Naive B cell (primary cell): ENCODE measurements around the gene VAV3. TPM values are rescaled to one million over a fixed set of nuclear protein-coding genes. Genes with fewer than 3 reads are reported as not detected.
A peak's percentile ranks its signal among the peaks of the same experiment; 100 is the strongest.
"Not testable (repeated sequence)": the region's sequence is repeated elsewhere in the genome, so short reads cannot be mapped to it uniquely, and the experiment has no call there.

Experiments
- ATAC-seq, 2 donors: fragments of 150-1000 bp; cut with Tn5 transposase; 2 replicates each; pipeline ENCODE4 v1.10.0; 2021; ENCODE audit warnings: low read depth in 2 of 2, mild to moderate bottlenecking in 2 of 2, moderate library complexity in 2 of 2
- DNase-seq: peaks from one replicate; pipeline ENCODE4 v3.0.0; 2022
- H3K27ac Mint-ChIP-seq, 6 donors: one replicate each; pipeline ENCODE4 v1.8.0; 2020 to 2022; ENCODE audit warnings: mild to moderate bottlenecking in 6 of 6, mixed read lengths in 6 of 6, moderate library complexity in 5 of 6, inconsistent platforms in 2 of 6
- H3K27me3 Mint-ChIP-seq, 3 donors: one replicate each; pipeline ENCODE4 v1.8.0; 2021 to 2022; ENCODE audit warnings: mixed read lengths in 3 of 3, mild to moderate bottlenecking in 1 of 3
- H3K36me3 Mint-ChIP-seq, 2 donors: one replicate each; pipeline ENCODE4 v1.8.0; 2020 to 2022; ENCODE audit warnings: mixed read lengths in 2 of 2, inconsistent platforms in 1 of 2, mild to moderate bottlenecking in 1 of 2
- H3K4me1 Mint-ChIP-seq, 3 donors: one replicate each; pipeline ENCODE4 v1.8.0; 2020 to 2022; ENCODE audit warnings: mixed read lengths in 3 of 3, inconsistent platforms in 1 of 3, mild to moderate bottlenecking in 1 of 3, moderate library complexity in 1 of 3
- H3K4me3 Mint-ChIP-seq, 8 donors: one replicate each; pipeline ENCODE4 v1.8.0; 2020 to 2022; ENCODE audit warnings: mild to moderate bottlenecking in 8 of 8, mixed read lengths in 8 of 8, moderate library complexity in 8 of 8, inconsistent platforms in 2 of 8
- H3K9me3 Mint-ChIP-seq, 7 donors: one replicate each; pipeline ENCODE4 v1.8.0; 2020 to 2022; ENCODE audit warnings: mixed read lengths in 7 of 7, mild to moderate bottlenecking in 5 of 7, inconsistent platforms in 2 of 7, moderate library complexity in 1 of 7
- polyA plus RNA-seq, 6 donors: library from polyadenylated mRNA; unstranded; fragments of 300-500 nt; fragmentation: Illumina TruSeq; gene quantifications; one replicate each; pipeline ENCODE4 v1.2.3, GENCODE V29; 2021; ENCODE audit warnings: low read depth in 6 of 6

The VAV3 gene
- polyA plus RNA-seq, 6 donors from 2014 or later, result 24.8 to 45.9 (median 33.6) TPM

DNA sequence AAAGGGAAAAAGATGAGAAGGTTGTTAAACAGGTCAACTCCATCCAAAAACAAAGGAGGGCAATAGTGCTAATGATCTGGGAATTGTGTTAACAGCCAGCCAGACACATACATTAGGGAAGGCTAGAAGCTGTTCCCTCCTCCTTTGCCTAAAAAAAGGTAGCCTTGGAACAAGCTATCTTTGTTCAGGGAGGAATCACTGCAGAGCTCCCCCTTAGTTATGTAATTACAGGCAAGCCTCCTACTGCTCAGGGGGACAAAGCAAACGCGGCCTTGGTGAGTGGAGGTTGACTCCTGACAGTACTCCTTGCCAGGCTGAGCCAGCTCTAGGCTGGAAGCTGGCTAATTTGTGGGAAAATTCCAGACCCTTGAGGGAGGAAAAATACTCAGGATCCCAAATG is 97.6 kb downstream of the VAV3 start:
- ATAC-seq (no peak), DNase-seq (no peak)
- Mint-ChIP-seq H3K27me3 (no peaks in the 10 kb centered on the region), H3K27ac (peak overlapping the region; percentile 56 to 92 (median 82)), H3K4me1 (peaks cover 70 to 99% (median 81%) of the 10 kb centered on the region in 3 donors), H3K4me3 (peak overlapping the region in 5 of 8 donors; percentile 7 to 61 (median 30)), H3K36me3 (peaks cover 23 to 26% of the 10 kb centered on the region in 2 donors), H3K9me3 (peaks cover under 1 to 12% (median 8%) of the 10 kb centered on the region in 7 donors)

DNA sequence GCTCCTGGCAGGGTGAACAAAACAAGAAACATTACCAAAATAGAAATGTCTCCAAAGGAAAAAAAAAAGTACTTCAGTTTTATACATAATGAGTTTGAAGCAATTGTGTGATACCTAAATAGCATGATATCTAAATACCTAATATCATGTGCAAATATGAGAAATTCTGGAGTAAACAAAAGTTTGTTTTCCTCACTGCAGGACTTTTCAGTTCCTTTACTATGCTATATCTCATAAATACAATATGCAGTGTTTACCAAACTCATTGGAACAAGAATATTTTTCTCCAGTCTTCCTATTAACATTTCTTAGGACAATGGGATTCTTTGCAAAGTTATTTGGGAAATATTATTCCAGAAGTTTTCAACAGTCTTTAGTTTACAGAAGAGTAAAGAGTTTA is 98.1 kb downstream of the VAV3 start:
- DNase-seq, result no peak
- peak overlapping the region; percentile 4 to 92 (median 58) for H3K27ac Mint-ChIP-seq
- peaks cover 71 to 99% (median 83%) of the 10 kb centered on the region in 3 donors for H3K4me1 Mint-ChIP-seq
- H3K36me3 Mint-ChIP-seq, result peaks cover 29 to 31% of the 10 kb centered on the region in 2 donors
- H3K9me3 Mint-ChIP-seq, result peaks cover 5 to 16% (median 13%) of the 10 kb centered on the region in 7 donors
- no peaks in the 10 kb centered on the region for H3K27me3 Mint-ChIP-seq
- ATAC-seq, result no peak
- peak overlapping the region in 2 of 8 donors; percentile 55 to 65 for H3K4me3 Mint-ChIP-seq

DNA sequence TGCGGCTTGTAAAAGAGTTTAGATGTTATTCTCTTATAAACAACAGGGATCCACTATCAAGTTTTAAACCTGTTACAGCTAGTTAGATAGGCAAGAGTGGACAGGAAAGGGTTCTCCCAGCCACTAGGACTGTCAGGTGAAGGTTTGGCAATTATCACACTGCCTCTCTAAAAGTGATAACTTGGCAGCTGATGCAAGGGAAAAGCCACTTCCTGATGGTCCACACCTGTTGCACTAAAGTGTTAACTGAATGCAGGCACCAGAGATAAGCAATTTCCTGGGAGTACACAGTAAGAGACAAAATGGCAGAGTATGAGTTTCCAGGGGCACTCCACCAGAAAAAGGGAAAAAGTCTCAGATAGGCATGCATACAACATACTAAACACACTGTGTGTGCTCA is 99.4 kb downstream of the VAV3 start:
- peaks cover 36 to 37% of the 10 kb centered on the region in 2 donors for H3K36me3 Mint-ChIP-seq
- ATAC-seq (no peak), DNase-seq (no peak)
- H3K4me1 Mint-ChIP-seq, result peaks cover 71 to 96% (median 82%) of the 10 kb centered on the region in 3 donors
- H3K27me3 Mint-ChIP-seq, result no peaks in the 10 kb centered on the region
- peak overlapping the region in 5 of 8 donors; percentile 3 to 64 (median 30) for H3K4me3 Mint-ChIP-seq
- H3K9me3 Mint-ChIP-seq, result peaks cover 3 to 29% (median 21%) of the 10 kb centered on the region in 7 donors
- peak overlapping the region; percentile 20 to 84 (median 80) for H3K27ac Mint-ChIP-seq

DNA sequence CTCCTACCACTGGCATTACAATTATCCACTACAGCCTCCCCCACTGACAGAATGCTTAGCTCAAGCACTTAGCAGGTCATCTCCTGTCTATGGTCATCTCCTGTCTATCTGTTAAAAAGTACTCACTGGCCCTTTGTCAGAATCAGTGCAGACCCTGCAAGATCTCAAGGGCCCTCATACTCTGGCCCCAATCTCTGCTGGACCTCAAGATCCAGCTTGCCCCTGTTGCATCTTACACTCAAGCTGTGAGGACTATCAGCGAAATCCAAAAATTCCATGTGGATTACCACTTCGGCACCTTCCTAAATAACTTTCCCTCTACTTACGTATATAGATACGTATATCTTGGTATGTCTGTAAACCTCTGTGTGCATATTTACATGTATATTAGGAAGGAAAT is 101.6 kb downstream of the VAV3 start:
- ATAC-seq, result no peak
- no peak for DNase-seq
- peaks cover 0 to 36% (median 20%) of the 10 kb centered on the region in 7 donors for H3K9me3 Mint-ChIP-seq
- peaks cover 32 to 33% of the 10 kb centered on the region in 2 donors for H3K36me3 Mint-ChIP-seq
- peak overlapping the region in 7 of 8 donors; percentile 34 to 87 (median 55) for H3K4me3 Mint-ChIP-seq
- H3K27me3 Mint-ChIP-seq, result no peaks in the 10 kb centered on the region
- peak overlapping the region in 5 of 6 donors; percentile 48 to 94 (median 72) for H3K27ac Mint-ChIP-seq
- peaks cover 59 to 94% (median 74%) of the 10 kb centered on the region in 3 donors for H3K4me1 Mint-ChIP-seq

DNA sequence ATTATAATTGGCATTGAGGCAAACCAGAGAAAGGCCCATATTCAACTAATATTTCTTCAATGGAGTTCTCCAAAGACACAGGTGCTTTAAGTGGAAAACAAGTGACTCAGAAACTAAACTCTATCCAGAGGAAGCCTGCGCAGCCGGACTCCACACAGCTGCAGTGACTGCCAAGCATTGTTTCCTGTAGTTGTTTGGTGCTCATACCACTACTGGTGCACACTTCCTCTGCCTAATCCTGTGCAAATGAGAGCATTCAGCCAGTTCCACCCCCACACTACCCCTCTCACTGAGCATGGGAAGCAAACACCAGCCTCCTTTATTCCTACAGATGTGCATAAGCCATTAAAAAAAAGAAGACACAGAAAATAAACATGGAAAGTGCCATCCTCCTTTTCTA is 102.9 kb downstream of the VAV3 start:
- peak; percentile 91 to 93 for ATAC-seq
- H3K4me1 Mint-ChIP-seq, result peaks cover 48 to 90% (median 73%) of the 10 kb centered on the region in 3 donors
- peaks cover 32 to 37% of the 10 kb centered on the region in 2 donors for H3K36me3 Mint-ChIP-seq
- peak overlapping the region in 7 of 8 donors; percentile 15 to 87 (median 71) for H3K4me3 Mint-ChIP-seq
- H3K9me3 Mint-ChIP-seq, result peaks cover 0 to 36% (median 20%) of the 10 kb centered on the region in 7 donors
- H3K27me3 Mint-ChIP-seq, result no peaks in the 10 kb centered on the region
- H3K27ac Mint-ChIP-seq, result peak overlapping the region; percentile 48 to 90 (median 62)
- DNase-seq, result peak; percentile 12

DNA sequence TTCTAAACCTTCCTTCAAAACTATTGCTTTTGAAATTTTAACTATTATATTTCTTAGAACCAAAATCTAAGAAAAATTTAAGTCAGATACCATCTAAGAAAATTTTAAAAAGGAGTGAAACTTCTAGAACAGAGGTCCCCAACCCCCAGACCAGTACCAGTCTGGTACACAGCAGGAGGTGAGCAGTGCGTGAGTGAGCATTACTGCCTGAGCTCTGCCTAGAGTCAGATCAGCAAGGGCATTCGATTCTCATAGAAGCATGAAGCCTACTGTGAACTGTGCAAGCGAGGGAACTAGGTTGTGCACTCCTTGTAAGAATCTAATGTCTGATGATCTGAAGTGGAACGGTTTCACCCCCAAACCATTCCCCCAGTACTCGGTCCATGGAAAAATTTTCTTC is 106.7 kb downstream of the VAV3 start:
- H3K27ac Mint-ChIP-seq, result peak overlapping the region in 3 of 6 donors; percentile 34 to 60 (median 47)

DNA sequence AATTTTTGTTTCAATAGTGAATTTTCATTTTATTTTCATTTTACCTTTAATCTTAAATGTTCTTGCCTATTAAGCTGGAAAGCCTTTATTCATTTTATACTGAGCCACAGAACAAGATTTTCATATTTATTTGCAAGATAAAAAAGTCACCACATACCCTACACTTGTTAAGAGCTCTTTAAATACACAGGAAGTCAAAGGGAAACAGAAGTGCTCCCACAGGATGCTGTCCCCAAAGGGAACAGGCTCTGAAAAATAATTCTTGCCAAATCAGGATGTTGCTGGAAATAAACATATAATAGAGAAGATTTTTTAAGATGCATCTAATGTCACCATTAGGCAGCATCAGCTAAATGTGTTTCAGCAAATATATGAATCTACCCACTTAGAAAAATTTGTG is 113.6 kb downstream of the VAV3 start:
- Mint-ChIP-seq H3K4me1 (peaks cover 50 to 80% (median 78%) of the 10 kb centered on the region in 3 donors), H3K9me3 (peaks cover 6 to 35% (median 22%) of the 10 kb centered on the region in 7 donors), H3K27ac (peak overlapping the region in 2 of 6 donors; percentile 33 to 51), H3K27me3 (no peaks in the 10 kb centered on the region), H3K36me3 (peaks cover 11 to 12% of the 10 kb centered on the region in 2 donors), H3K4me3 (no peak overlapping the region)
- DNase-seq (no peak), ATAC-seq (no peak)

More for the DNA sequence above, 106.7 kb downstream of the VAV3 start:
- H3K4me1 Mint-ChIP-seq, result peaks cover 39 to 82% (median 69%) of the 10 kb centered on the region in 3 donors
- peaks cover 15 to 34% of the 10 kb centered on the region in 2 donors for H3K36me3 Mint-ChIP-seq
- peak overlapping the region in 2 of 8 donors; percentile 0 to 13 for H3K4me3 Mint-ChIP-seq
- ATAC-seq, result no peak
- no peak for DNase-seq
- H3K9me3 Mint-ChIP-seq, result peaks cover 0 to 34% (median 20%) of the 10 kb centered on the region in 7 donors
- no peaks in the 10 kb centered on the region for H3K27me3 Mint-ChIP-seq

DNA sequence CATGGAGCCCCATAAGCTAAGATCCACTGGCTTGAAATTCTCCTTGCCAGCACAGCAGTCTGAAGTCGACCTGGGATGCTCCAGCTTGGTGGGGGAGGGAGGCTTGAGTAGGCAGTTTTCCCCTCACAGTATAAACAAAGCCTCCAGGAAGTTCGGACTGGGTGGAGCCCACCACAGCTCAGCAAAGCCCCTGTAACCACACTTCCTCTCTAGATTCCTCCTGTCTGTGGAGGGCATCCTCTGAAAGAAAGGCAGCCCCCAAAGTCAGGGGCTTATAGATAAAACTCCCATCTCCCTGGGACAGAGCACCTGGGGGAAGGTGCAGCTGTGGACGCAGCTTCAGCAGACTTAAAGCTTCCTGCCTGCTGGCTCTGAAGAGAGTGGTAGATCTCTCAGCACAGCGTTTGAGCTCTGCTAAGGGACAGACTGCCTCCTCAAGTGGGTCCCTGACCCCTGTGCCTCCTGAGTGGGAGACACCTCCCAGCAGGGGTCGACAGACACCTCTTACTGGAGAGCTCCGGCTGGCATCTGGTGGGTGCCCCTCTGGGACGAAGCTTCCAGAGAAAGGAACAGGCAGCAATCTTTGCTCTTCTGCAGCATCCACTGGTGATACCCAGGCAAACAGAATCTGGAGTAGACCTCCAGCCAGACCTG is 120.3 kb downstream of the VAV3 start:
- Mint-ChIP-seq H3K4me3 (peak overlapping the region; percentile 67 to 93 (median 84)), H3K9me3 (peaks cover 12 to 42% (median 32%) of the 10 kb centered on the region in 7 donors), H3K4me1 (peaks cover 72 to 93% (median 92%) of the 10 kb centered on the region in 3 donors), H3K27ac (peak overlapping the region; percentile 89 to 98 (median 96)), H3K36me3 (peaks cover 17 to 30% of the 10 kb centered on the region in 2 donors)
- ATAC-seq (peak; percentile 36 to 45), DNase-seq (peak; percentile 33)
- H3K27me3 Mint-ChIP-seq, result not testable (repeated sequence)

DNA sequence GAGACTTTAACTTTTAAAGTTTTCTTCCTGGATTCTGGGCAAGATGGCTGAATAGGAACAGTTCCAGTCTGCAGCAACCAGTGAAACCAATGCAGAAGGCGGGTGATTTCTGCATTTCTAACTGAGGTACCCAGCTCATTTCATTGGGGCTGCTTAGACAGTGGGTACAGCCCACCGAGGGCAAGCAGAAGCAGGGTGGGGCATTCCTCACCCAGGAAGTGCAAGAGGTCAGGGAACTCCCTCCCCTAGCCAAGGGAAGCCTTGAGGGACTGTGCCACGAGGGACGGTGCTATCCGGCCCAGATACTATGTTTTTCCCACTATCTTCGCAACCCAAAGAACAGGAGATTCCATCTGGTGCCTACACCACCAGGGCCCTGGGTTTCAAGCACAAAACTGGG is 121.0 kb downstream of the VAV3 start:
- Mint-ChIP-seq H3K27ac (peak overlapping the region; percentile 89 to 98 (median 96)), H3K36me3 (peaks cover 11 to 30% of the 10 kb centered on the region in 2 donors), H3K4me3 (peak overlapping the region; percentile 67 to 93 (median 84)), H3K9me3 (peaks cover 12 to 38% (median 29%) of the 10 kb centered on the region in 7 donors), H3K27me3 (no peaks in the 10 kb centered on the region), H3K4me1 (peaks cover 71 to 92% (median 88%) of the 10 kb centered on the region in 3 donors)
- peak; percentile 29 to 44 for ATAC-seq
- DNase-seq, result peak; percentile 18

DNA sequence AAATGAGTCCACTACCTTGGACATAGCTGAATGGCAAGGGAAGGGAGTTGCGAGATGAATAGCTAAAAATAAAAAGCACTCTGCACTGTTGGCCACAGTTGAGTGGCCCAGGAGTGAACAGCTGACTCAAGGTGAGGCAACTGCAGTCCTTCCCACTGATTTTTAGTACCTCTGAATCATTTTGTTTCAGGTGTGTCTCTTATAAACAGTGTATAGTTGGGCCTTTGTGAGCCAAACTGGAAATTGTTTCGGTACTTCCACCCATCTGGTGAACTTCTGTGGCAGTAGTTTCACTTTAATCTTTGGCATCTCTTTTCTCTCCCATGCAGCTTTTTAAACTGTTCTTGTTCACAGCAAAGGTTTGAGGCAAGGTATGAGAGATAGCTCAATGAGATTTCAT is 122.7 kb downstream of the VAV3 start:
- ATAC-seq, result peak; percentile 40 to 53

DNA sequence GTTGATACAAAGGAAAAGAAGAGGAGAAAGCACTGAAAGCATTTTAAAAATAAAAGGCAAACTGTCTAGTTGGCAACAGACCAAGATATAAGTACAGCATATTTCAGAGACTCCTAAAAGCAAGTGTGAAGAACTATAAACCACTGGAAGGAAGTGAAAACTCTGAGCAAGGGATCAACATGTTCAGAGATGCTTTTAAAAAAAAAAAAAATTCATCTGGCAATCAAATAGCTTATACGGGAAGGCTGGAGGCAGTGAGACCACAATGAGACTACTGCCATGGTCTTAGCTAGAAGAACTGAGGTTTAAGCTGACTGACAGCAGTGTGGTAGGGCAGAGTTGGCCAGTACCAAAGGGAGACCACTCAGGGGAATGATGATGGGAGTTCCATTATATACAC is 124.3 kb downstream of the VAV3 start:
- peak; percentile 49 to 56 for ATAC-seq

More for the DNA sequence above, 122.7 kb downstream of the VAV3 start:
- Mint-ChIP-seq H3K36me3 (peaks cover 6 to 26% of the 10 kb centered on the region in 2 donors), H3K9me3 (peaks cover 11 to 30% (median 19%) of the 10 kb centered on the region in 7 donors), H3K4me1 (peaks cover 81 to 94% (median 89%) of the 10 kb centered on the region in 3 donors), H3K4me3 (peak overlapping the region; percentile 39 to 85 (median 64)), H3K27me3 (no peaks in the 10 kb centered on the region), H3K27ac (peak overlapping the region; percentile 75 to 89 (median 85))
- peak; percentile 18 for DNase-seq

DNA sequence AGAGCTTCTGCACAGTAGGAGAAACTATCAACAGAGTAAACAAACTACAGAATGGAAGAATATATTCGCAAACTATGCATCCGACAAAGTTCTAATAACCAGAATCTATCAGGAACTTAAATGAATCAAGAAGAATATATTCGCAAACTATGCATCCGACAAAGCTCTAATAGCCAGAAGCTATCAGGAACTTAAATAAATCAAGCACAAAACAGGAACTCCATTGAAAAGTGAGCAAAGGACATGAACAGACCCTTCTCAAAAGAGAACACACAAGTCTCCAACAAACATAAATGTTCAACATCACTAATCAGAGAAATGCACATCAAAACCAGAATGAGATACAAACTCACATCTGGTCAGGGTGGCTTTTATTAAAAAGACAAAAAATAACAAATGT is 126.9 kb downstream of the VAV3 start:
- DNase-seq (no peak), ATAC-seq (peak in 1 of 2 donors; percentile 22)
- Mint-ChIP-seq H3K4me1 (peaks cover 80 to 92% (median 88%) of the 10 kb centered on the region in 3 donors), H3K36me3 (no peaks in the 10 kb centered on the region), H3K4me3 (peak overlapping the region; percentile 39 to 78 (median 60)), H3K27me3 (no peaks in the 10 kb centered on the region), H3K27ac (peak overlapping the region in 5 of 6 donors; percentile 8 to 82 (median 58)), H3K9me3 (peaks cover 0 to 6% (median 0%) of the 10 kb centered on the region in 7 donors)

More for the DNA sequence above, 124.3 kb downstream of the VAV3 start:
- H3K27me3 Mint-ChIP-seq, result no peaks in the 10 kb centered on the region
- peak overlapping the region; percentile 50 to 84 (median 74) for H3K4me3 Mint-ChIP-seq
- H3K9me3 Mint-ChIP-seq, result peaks cover 4 to 16% (median 6%) of the 10 kb centered on the region in 7 donors
- peak overlapping the region; percentile 48 to 89 (median 74) for H3K27ac Mint-ChIP-seq
- peak; percentile 35 for DNase-seq
- peaks cover 81 to 94% (median 91%) of the 10 kb centered on the region in 3 donors for H3K4me1 Mint-ChIP-seq
- peaks cover 3 to 11% of the 10 kb centered on the region in 2 donors for H3K36me3 Mint-ChIP-seq

DNA sequence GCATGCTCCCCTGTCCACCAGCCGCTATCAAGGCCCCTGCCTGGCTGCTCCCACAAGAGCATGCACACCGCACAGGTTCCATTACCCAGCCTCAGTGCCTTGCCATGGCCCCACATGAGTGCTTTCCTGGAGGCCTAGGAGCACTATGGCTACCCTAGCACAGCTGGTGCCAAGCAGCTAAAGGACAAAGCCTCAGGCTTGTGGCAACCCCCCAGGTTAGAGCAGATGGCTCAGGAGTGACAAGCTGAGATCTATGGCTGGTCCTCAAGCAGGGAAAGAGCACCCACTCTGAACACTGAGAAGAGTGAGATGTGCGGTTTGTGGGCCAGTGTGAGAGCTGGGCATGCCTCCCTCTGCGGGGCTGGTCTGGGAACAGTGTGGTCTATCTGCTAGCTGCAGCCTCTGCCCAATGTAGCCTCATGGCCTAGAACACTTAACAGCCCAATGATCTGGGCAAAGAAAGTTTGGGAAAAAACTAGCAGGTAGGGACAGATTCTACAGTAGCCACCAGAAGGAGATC is 129.8 kb downstream of the VAV3 start:
- peaks cover 0 to 6% of the 10 kb centered on the region in 2 donors for H3K36me3 Mint-ChIP-seq
- H3K27me3 Mint-ChIP-seq, result no peaks in the 10 kb centered on the region
- DNase-seq, result no peak
- H3K4me1 Mint-ChIP-seq, result peaks cover 78 to 89% (median 86%) of the 10 kb centered on the region in 3 donors
- H3K4me3 Mint-ChIP-seq, result peak overlapping the region in 5 of 8 donors; percentile 29 to 78 (median 70)
- H3K27ac Mint-ChIP-seq, result peak overlapping the region in 4 of 6 donors; percentile 40 to 77 (median 60)
- no peak for ATAC-seq
- H3K9me3 Mint-ChIP-seq, result peaks cover 0 to 6% (median 0%) of the 10 kb centered on the region in 7 donors
